Memory B cell (primary cell): ENCODE measurements around the gene CCDC47.

Source experiments
- ATAC-seq: fragments of 150-1000 bp; cut with Tn5 transposase; 2 replicates; pipeline ENCODE4 v1.10.0; 2021; ENCODE audit warnings: low read depth, mild to moderate bottlenecking, moderate library complexity
- DNase-seq, 2 donors: peaks; one replicate each; pipeline ENCODE4 v3.0.0; 2022; ENCODE audit warnings: low spot score in 2 of 2
- H3K27ac Mint-ChIP-seq: one replicate; pipeline ENCODE4 v1.8.0; 2022; ENCODE audit warnings: mild to moderate bottlenecking, moderate library complexity, mixed read lengths
- H3K27me3 Mint-ChIP-seq: one replicate; pipeline ENCODE4 v1.8.0; 2022; ENCODE audit warnings: mixed read lengths
- H3K36me3 Mint-ChIP-seq: one replicate; pipeline ENCODE4 v1.8.0; 2022; ENCODE audit warnings: mild to moderate bottlenecking, mixed read lengths
- H3K4me1 Mint-ChIP-seq: one replicate; pipeline ENCODE4 v1.8.0; 2022; ENCODE audit warnings: mixed read lengths
- H3K4me3 Mint-ChIP-seq: one replicate; pipeline ENCODE4 v1.8.0; 2022; ENCODE audit warnings: mild to moderate bottlenecking, moderate library complexity, mixed read lengths
- H3K9me3 Mint-ChIP-seq: one replicate; pipeline ENCODE4 v1.8.0; 2022; ENCODE audit warnings: mixed read lengths

Gene CCDC47

DNA sequence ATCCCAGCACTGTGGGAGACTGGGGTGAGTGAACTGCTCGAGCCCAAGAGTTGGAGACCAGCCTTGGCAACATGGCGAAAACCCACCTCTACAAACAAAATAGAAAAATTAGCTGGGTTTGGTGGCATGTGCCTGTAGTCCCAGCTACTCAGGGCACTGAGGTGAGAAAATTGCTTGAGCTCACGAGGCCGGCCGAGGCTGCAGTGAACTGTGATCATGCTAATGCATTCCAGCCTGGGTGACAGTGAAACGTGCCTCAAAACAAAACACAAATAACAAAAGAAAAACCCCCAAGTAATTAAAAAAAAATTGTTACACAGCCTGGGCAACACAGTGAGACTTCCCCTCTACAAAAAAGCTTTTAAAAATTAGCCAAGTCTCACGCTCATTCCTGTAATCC lies 5.0 kb downstream of the CCDC47 start:
- ATAC-seq (no peak), DNase-seq (no peak)
- no peak overlapping the region for H3K4me3 Mint-ChIP-seq
- peaks cover 8% of the 10 kb centered on the region for H3K36me3 Mint-ChIP-seq
- H3K4me1 Mint-ChIP-seq: peaks cover 23% of the 10 kb centered on the region
- no peaks in the 10 kb centered on the region for H3K9me3 Mint-ChIP-seq
- no peaks in the 10 kb centered on the region for H3K27me3 Mint-ChIP-seq
- no peak overlapping the region for H3K27ac Mint-ChIP-seq

GRCh38 chr17:63766754-63767153 lies 6.6 kb downstream of the CCDC47 start:
- H3K36me3 Mint-ChIP-seq: peaks cover 11% of the 10 kb centered on the region
- ATAC-seq (no peak), DNase-seq (no peak)
- no peaks in the 10 kb centered on the region for H3K27me3 Mint-ChIP-seq
- no peaks in the 10 kb centered on the region for H3K9me3 Mint-ChIP-seq
- no peak overlapping the region for H3K4me3 Mint-ChIP-seq
- no peak overlapping the region for H3K27ac Mint-ChIP-seq
- H3K4me1 Mint-ChIP-seq: peaks cover 22% of the 10 kb centered on the region

DNA sequence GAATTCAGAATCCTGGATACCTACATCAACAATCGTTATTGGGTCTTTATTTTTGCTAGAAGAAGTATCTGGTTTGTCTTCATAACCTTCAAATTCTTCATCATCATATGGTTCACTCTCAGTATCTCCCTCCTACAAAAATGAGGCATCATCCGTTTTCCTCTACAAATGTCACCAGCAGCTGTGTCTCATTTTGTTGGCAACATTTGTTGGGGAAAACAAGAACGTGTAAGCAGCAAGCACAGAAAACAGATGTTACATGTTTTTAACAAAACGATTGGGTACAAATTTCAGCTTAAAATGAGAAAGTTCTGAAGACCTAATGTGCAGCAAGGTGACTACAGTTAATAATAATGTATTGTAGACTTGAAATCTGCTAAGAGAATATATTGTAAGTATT lies 8.7 kb downstream of the CCDC47 start:
- H3K9me3 Mint-ChIP-seq: no peaks in the 10 kb centered on the region
- no peak for ATAC-seq
- H3K4me3 Mint-ChIP-seq: no peak overlapping the region
- peaks cover 17% of the 10 kb centered on the region for H3K36me3 Mint-ChIP-seq
- no peak overlapping the region for H3K27ac Mint-ChIP-seq
- peaks cover 19% of the 10 kb centered on the region for H3K4me1 Mint-ChIP-seq
- no peak for DNase-seq
- H3K27me3 Mint-ChIP-seq: no peaks in the 10 kb centered on the region

GRCh38 chr17:63762161-63763078 lies 11.0 kb downstream of the CCDC47 start:
- peaks cover 23% of the 10 kb centered on the region for H3K36me3 Mint-ChIP-seq
- ATAC-seq: no peak
- H3K9me3 Mint-ChIP-seq: no peaks in the 10 kb centered on the region
- no peak for DNase-seq
- no peak overlapping the region for H3K4me3 Mint-ChIP-seq
- H3K27me3 Mint-ChIP-seq: no peaks in the 10 kb centered on the region
- peaks cover 15% of the 10 kb centered on the region for H3K4me1 Mint-ChIP-seq
- no peak overlapping the region for H3K27ac Mint-ChIP-seq

- Mint-ChIP-seq H3K9me3 (no peaks in the 10 kb centered on the region), H3K4me3 (no peak overlapping the region), H3K36me3 (peaks cover 28% of the 10 kb centered on the region), H3K27me3 (no peaks in the 10 kb centered on the region), H3K4me1 (peaks cover 12% of the 10 kb centered on the region), H3K27ac (no peak overlapping the region)
- ATAC-seq (no peak), DNase-seq (no peak)
These were observed 12.4 kb downstream of the CCDC47 start for GRCh38 chr17:63760771-63761539.

- Mint-ChIP-seq H3K4me1 (peaks cover 7% of the 10 kb centered on the region), H3K9me3 (no peaks in the 10 kb centered on the region), H3K36me3 (peaks cover 28% of the 10 kb centered on the region), H3K27ac (no peak overlapping the region), H3K4me3 (no peak overlapping the region), H3K27me3 (no peaks in the 10 kb centered on the region)
- DNase-seq: no peak
- ATAC-seq: no peak
These were observed 15.0 kb downstream of the CCDC47 start for GRCh38 chr17:63758428-63758827.

DNA sequence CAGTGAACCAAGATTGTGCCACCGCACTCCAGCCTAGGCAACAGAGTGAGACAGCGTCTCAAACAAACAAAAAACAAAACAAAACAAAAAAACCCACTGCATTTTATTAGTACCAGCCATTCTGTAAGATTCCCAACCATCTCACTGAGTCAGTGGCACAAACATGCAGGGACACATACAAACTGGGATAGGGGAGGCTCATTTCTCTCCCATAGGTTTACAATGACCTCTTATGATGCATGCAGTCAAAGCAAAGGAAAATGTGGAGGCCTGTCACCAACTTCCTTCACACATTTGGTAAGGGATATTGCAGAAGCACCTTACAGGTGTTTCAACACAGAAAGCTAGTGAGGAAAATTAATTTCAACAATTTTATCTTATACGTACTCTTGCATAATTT lies 19.4 kb downstream of the CCDC47 start:
- H3K27ac Mint-ChIP-seq: no peak overlapping the region
- H3K36me3 Mint-ChIP-seq: peaks cover 28% of the 10 kb centered on the region
- H3K4me1 Mint-ChIP-seq: peaks cover 6% of the 10 kb centered on the region
- H3K27me3 Mint-ChIP-seq: no peaks in the 10 kb centered on the region
- DNase-seq (no peak), ATAC-seq (no peak)
- H3K4me3 Mint-ChIP-seq: no peak overlapping the region
- H3K9me3 Mint-ChIP-seq: no peaks in the 10 kb centered on the region

GRCh38 chr17:63753215-63753614 lies 20.2 kb downstream of the CCDC47 start:
- DNase-seq: no peak
- ATAC-seq: no peak
- Mint-ChIP-seq H3K36me3 (peaks cover 28% of the 10 kb centered on the region), H3K27me3 (no peaks in the 10 kb centered on the region), H3K9me3 (no peaks in the 10 kb centered on the region), H3K4me1 (peaks cover 8% of the 10 kb centered on the region), H3K4me3 (no peak overlapping the region), H3K27ac (no peak overlapping the region)

DNA sequence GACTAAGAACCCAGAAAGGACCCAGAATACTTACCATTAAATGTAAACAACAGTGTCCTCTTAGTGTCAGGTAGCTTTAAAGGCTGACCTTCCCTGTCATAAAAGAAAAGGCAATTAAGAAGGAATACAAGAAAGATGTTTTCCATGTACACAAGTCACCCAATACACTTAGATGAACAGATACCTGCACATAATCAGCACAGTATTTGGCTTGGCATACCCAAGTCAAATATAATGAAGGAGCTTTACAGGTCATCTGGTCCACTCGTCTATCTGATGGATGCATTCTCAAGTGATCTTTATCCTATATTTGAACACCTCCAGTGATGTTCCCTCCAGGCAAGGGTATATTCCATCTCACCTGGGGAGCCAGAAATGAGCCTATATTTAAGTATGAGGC lies 20.7 kb downstream of the CCDC47 start:
- H3K4me3 Mint-ChIP-seq: no peak overlapping the region
- H3K4me1 Mint-ChIP-seq: peaks cover 8% of the 10 kb centered on the region
- H3K36me3 Mint-ChIP-seq: peaks cover 25% of the 10 kb centered on the region
- ATAC-seq (no peak), DNase-seq (no peak)
- H3K9me3 Mint-ChIP-seq: no peaks in the 10 kb centered on the region
- no peak overlapping the region for H3K27ac Mint-ChIP-seq
- H3K27me3 Mint-ChIP-seq: no peaks in the 10 kb centered on the region

GRCh38 chr17:63751806-63752205 lies 21.6 kb downstream of the CCDC47 start:
- ATAC-seq: peak; percentile 82
- Mint-ChIP-seq H3K36me3 (peaks cover 28% of the 10 kb centered on the region), H3K27ac (peak overlapping the region; percentile 83), H3K4me1 (peaks cover 8% of the 10 kb centered on the region), H3K4me3 (peak overlapping the region; percentile 50), H3K9me3 (no peaks in the 10 kb centered on the region), H3K27me3 (no peaks in the 10 kb centered on the region)
- DNase-seq: no peak

- Mint-ChIP-seq H3K36me3 (peaks cover 4% of the 10 kb centered on the region), H3K27me3 (no peaks in the 10 kb centered on the region), H3K27ac (peak within 1 kb of the TSS; percentile 99), H3K4me1 (peaks cover 18% of the 10 kb centered on the region), H3K9me3 (no peaks in the 10 kb centered on the region), H3K4me3 (peak within 1 kb of the TSS; percentile 91)
- peak; percentile 82 for ATAC-seq
- peak; percentile 96 to 99 for DNase-seq
These were observed 31.8 kb downstream of the CCDC47 start, which contains the start of gene STRADA for GRCh38 chr17:63741408-63742173. Gene STRADA, minus strand, starts transcription at chr17:63741799. Its CDS starts 13,430 bp downstream, at chr17:63728369.

DNA sequence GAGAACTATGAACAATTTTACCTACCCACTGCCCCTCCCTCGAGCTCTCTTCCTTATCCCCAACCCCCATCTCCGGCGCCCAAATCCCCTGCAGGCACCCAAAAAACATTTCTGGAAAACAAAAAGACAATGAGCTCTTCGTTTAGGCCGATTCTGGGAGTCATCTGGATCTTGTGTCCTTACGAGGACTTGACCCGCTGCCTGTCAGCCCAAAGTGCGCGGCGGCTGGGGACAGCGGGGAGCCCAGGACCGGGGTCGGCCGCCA lies 32.3 kb downstream of the CCDC47 start:
- Mint-ChIP-seq H3K4me1 (peaks cover 18% of the 10 kb centered on the region), H3K36me3 (peaks cover 2% of the 10 kb centered on the region), H3K27ac (peak overlapping the region; percentile 99), H3K4me3 (peak overlapping the region; percentile 91), H3K9me3 (no peaks in the 10 kb centered on the region), H3K27me3 (no peaks in the 10 kb centered on the region)
- DNase-seq (no peak), ATAC-seq (no peak)

DNA sequence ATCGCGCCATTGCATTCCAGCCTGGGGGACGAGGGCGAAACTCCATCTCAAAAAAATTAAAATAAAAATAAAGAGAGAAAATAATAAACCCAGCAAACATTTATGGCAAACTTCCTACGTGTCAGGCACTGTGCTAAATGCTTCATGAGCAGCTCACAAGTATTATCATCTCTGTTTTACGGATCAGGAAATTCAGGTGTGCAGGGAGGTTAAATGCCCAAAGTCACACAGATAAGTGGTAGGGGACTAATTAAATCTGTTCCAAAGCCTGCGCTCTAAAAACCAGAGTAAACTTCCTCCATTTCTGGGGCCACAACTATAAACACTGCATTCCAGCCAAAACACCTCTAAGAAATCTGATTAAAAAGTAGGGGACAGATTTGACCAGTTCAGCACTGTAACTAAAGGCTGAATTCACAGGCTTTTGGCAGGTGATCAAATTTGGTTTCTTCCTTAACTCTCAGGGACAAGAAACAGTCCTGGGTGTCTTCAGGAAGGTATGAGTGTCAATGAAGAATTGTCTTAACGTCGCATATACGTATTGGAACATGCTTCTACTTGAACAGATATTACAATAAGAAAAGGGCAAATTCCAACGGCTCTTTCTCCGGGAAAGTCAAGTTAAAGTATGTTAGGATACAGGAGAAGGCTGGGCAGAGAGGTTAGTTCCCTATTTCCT lies 32.8 kb downstream of the CCDC47 start:
- Mint-ChIP-seq H3K4me3 (peak overlapping the region; percentile 91), H3K27me3 (no peaks in the 10 kb centered on the region), H3K9me3 (no peaks in the 10 kb centered on the region), H3K4me1 (peaks cover 18% of the 10 kb centered on the region), H3K27ac (peak overlapping the region; percentile 99), H3K36me3 (peaks cover 2% of the 10 kb centered on the region)
- DNase-seq: no peak
- no peak for ATAC-seq
